ENCODE results near the gene CFAP299.

Gene CFAP299

DNA sequence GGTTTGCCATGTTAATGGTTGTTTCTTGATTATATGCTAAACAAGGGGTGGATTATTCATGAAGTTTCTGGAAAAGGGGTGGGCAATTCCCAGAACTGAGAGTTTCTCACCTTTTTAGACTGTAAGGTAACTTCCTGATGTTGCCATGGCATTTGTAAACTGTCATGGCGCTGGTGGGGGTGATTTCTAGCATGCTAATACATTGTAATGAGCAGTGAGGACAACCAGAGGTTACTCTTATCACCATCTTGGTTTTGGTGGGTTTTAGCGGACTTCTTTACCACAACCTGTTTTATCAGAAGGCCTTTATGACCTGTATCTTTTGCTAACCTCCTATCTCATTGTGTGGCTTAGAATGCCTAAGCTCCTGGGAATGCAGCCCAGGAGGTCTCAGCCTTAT is 81.5 kb downstream of the CFAP299 start:
- Histone ChIP-seq H4K5ac (ENCODE audit: low read length) (no peak overlapping the region), H3K79me2 (ENCODE audit: control insufficient read depth, insufficient read depth, low read length) (no peaks in the 10 kb centered on the region), H2AK5ac (ENCODE audit: low read length) (no peak overlapping the region), H2BK5ac (ENCODE audit: low read length) (no peak overlapping the region), H3K4me3 (ENCODE audit: low read length) (no peak overlapping the region), H2BK15ac (replicated peaks; ENCODE audit: low read depth) (no peak overlapping the region), H3K27me3 (ENCODE audit: insufficient read depth, low read length, poor library complexity) (no peaks in the 10 kb centered on the region), H3K4ac (ENCODE audit: low read depth, low read length) (no peak overlapping the region), H3K56ac (ENCODE audit: low read length) (no peak overlapping the region), H3K18ac (ENCODE audit: low read length) (no peak overlapping the region), H3K27ac (ENCODE audit: low read depth, low read length) (no peak overlapping the region), H3K23ac (ENCODE audit: low read length) (no peak overlapping the region), H3K4me1 (ENCODE audit: control insufficient read depth, low read depth, low read length) (no peaks in the 10 kb centered on the region), H3K4me2 (ENCODE audit: low read length) (no peak overlapping the region), H3K36me3 (ENCODE audit: control insufficient read depth, insufficient read depth, low read length) (no peaks in the 10 kb centered on the region), H4K8ac (ENCODE audit: low read depth, low read length) (no peak overlapping the region), H2BK120ac (ENCODE audit: low read depth, low read length) (no peak overlapping the region), H3K79me1 (ENCODE audit: low read length) (no peaks in the 10 kb centered on the region), H3K9ac (ENCODE audit: low read length) (no peak overlapping the region)
- no CpG with 5 or more reads among the region's 2 CpGs for WGBS (ENCODE audit: extremely low coverage, insufficient coverage, low lambda C conversion rate)
- peak; percentile 72 for DNase-seq

- H2BK15ac ChIP-seq (replicated peaks; ENCODE audit: low read depth): no peak overlapping the region
- no peak overlapping the region for H3K23ac ChIP-seq (ENCODE audit: low read length)
- no peaks in the 10 kb centered on the region for H3K79me2 ChIP-seq (ENCODE audit: control insufficient read depth, insufficient read depth, low read length)
- H3K18ac ChIP-seq (ENCODE audit: low read length): no peak overlapping the region
- H3K4ac ChIP-seq (ENCODE audit: low read depth, low read length): no peak overlapping the region
- H3K4me2 ChIP-seq (ENCODE audit: low read length): no peak overlapping the region
- H2BK120ac ChIP-seq (ENCODE audit: low read depth, low read length): no peak overlapping the region
- H2AK5ac ChIP-seq (ENCODE audit: low read length): no peak overlapping the region
- no peaks in the 10 kb centered on the region for H3K27me3 ChIP-seq (ENCODE audit: insufficient read depth, low read length, poor library complexity)
- H3K56ac ChIP-seq (ENCODE audit: low read length): no peak overlapping the region
- H3K36me3 ChIP-seq (ENCODE audit: control insufficient read depth, insufficient read depth, low read length): no peaks in the 10 kb centered on the region
- H2BK5ac ChIP-seq (ENCODE audit: low read length): no peak overlapping the region
- H3K79me1 ChIP-seq (ENCODE audit: low read length): no peaks in the 10 kb centered on the region
- DNase-seq: no peak
- H3K27ac ChIP-seq (ENCODE audit: low read depth, low read length): no peak overlapping the region
- H3K4me3 ChIP-seq (ENCODE audit: low read length): no peak overlapping the region
- no peak overlapping the region for H4K8ac ChIP-seq (ENCODE audit: low read depth, low read length)
- no peaks in the 10 kb centered on the region for H3K4me1 ChIP-seq (ENCODE audit: control insufficient read depth, low read depth, low read length)
- H4K5ac ChIP-seq (ENCODE audit: low read length): no peak overlapping the region
- no peak overlapping the region for H3K9ac ChIP-seq (ENCODE audit: low read length)
- no CpG with 5 or more reads among the region's 1 CpG for WGBS (ENCODE audit: extremely low coverage, insufficient coverage, low lambda C conversion rate)
Measured at GRCh38 chr4:80419946-80420345, 84.4 kb downstream of the CFAP299 start.

DNA sequence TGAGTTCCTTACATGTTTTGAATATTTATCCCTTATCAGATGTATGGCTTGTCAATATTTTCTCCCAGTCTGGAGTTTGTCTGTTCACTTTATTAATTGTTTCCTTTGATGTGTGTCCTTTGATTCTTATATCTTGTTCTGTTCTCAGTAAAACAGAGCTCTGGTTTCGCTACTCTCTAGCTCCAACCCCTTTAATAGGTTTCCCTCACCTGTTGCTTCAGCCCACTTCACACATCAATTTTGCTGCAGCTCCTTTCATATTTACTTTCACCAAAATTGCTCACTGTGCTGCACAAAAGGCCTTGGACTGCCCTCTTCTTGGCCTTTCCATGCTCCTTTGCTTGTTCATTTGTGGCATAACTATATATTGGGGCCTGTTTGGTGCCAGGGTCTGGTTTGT is 85.1 kb downstream of the CFAP299 start:
- Histone ChIP-seq H4K5ac (ENCODE audit: low read length) (no peak overlapping the region), H3K4me2 (ENCODE audit: low read length) (no peak overlapping the region), H3K18ac (ENCODE audit: low read length) (no peak overlapping the region), H3K4me3 (ENCODE audit: low read length) (no peak overlapping the region), H3K4ac (ENCODE audit: low read depth, low read length) (no peak overlapping the region), H3K4me1 (ENCODE audit: control insufficient read depth, low read depth, low read length) (no peaks in the 10 kb centered on the region), H3K27me3 (ENCODE audit: insufficient read depth, low read length, poor library complexity) (no peaks in the 10 kb centered on the region), H3K9ac (ENCODE audit: low read length) (no peak overlapping the region), H3K56ac (ENCODE audit: low read length) (no peak overlapping the region), H2BK120ac (ENCODE audit: low read depth, low read length) (no peak overlapping the region), H3K79me2 (ENCODE audit: control insufficient read depth, insufficient read depth, low read length) (no peaks in the 10 kb centered on the region), H3K27ac (ENCODE audit: low read depth, low read length) (no peak overlapping the region), H3K79me1 (ENCODE audit: low read length) (no peaks in the 10 kb centered on the region), H2BK15ac (replicated peaks; ENCODE audit: low read depth) (no peak overlapping the region), H3K36me3 (ENCODE audit: control insufficient read depth, insufficient read depth, low read length) (no peaks in the 10 kb centered on the region), H2BK5ac (ENCODE audit: low read length) (no peak overlapping the region), H3K23ac (ENCODE audit: low read length) (no peak overlapping the region), H4K8ac (ENCODE audit: low read depth, low read length) (no peak overlapping the region), H2AK5ac (ENCODE audit: low read length) (no peak overlapping the region)
- WGBS (ENCODE audit: extremely low coverage, insufficient coverage, low lambda C conversion rate): no CpG with 5 or more reads among the region's 1 CpG
- no peak for DNase-seq

DNA sequence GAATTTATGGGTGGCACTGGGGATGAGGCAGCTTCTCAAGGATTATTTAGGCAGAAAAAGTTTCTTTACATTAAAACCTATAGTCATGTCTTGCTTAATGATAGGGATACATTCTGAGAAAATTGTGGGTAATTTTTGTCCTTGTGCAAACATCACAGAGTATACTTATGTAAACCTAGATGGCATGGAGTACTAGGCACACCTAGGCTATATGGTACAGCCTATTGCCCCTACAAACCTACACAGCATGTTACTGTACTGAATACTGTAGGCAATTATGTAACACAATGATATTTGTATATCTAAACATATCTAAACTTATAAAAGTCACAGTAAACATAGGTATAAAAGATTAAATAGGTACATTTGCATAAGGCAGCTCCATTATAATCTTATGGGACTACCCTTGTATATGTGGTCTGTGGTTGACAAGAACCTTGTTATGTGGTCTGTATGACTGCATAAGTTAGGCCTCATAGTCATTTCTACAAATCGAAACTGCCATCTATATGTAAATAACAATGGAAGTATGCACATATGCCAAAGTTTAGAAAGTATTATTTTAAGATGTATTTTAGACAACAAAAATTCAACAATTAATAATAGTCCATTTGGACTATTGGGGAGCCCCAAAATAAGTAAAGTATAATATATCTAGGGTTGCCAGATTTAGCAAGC is 87.3 kb downstream of the CFAP299 start:
- no peak overlapping the region for H3K4ac ChIP-seq (ENCODE audit: low read depth, low read length)
- no peaks in the 10 kb centered on the region for H3K4me1 ChIP-seq (ENCODE audit: control insufficient read depth, low read depth, low read length)
- no peak overlapping the region for H2BK120ac ChIP-seq (ENCODE audit: low read depth, low read length)
- no peak overlapping the region for H2BK5ac ChIP-seq (ENCODE audit: low read length)
- H3K36me3 ChIP-seq (ENCODE audit: control insufficient read depth, insufficient read depth, low read length): no peaks in the 10 kb centered on the region
- no peak overlapping the region for H3K56ac ChIP-seq (ENCODE audit: low read length)
- H4K5ac ChIP-seq (ENCODE audit: low read length): no peak overlapping the region
- H2BK15ac ChIP-seq (replicated peaks; ENCODE audit: low read depth): no peak overlapping the region
- H3K18ac ChIP-seq (ENCODE audit: low read length): no peak overlapping the region
- no peak overlapping the region for H3K23ac ChIP-seq (ENCODE audit: low read length)
- no peak overlapping the region for H3K4me3 ChIP-seq (ENCODE audit: low read length)
- H2AK5ac ChIP-seq (ENCODE audit: low read length): no peak overlapping the region
- no peaks in the 10 kb centered on the region for H3K27me3 ChIP-seq (ENCODE audit: insufficient read depth, low read length, poor library complexity)
- no peak overlapping the region for H3K4me2 ChIP-seq (ENCODE audit: low read length)
- no CpG with 5 or more reads among the region's 1 CpG for WGBS (ENCODE audit: extremely low coverage, insufficient coverage, low lambda C conversion rate)
- no peak overlapping the region for H4K8ac ChIP-seq (ENCODE audit: low read depth, low read length)
- no peak for DNase-seq
- H3K79me1 ChIP-seq (ENCODE audit: low read length): no peaks in the 10 kb centered on the region
- H3K27ac ChIP-seq (ENCODE audit: low read depth, low read length): no peak overlapping the region
- no peak overlapping the region for H3K9ac ChIP-seq (ENCODE audit: low read length)
- H3K79me2 ChIP-seq (ENCODE audit: control insufficient read depth, insufficient read depth, low read length): no peaks in the 10 kb centered on the region

DNA sequence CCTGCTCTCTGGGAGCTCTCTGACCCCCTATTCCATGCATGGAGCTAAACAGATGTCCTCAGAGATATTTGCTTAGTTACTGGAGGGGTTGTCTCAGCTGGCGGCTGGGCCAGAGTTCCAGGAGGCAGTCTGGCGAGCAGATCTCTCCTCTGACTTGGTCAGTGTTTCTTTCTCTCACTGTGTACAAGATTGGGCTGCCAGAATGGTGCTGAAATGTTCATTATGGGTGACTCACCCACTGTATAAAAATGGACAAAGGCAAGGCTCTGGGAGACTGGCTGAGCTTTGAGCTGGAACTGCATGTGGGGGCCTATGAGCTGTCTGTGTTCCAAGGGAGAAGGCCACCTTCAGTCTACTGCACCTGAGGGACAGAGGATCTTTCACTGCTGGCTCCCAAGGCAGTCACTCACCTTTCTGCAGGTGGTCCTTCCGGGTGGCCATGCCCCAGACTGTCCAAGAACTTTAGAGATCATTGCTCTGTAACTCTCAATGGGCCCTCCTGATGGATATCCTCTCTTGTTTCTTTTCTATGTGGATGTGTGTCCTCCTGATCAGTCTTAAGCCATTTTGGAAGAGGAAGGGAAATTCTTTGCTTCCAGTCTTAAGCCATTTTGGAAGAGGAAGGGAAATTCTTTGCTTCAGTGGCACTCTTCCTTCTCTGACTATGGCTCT is 88.2 kb downstream of the CFAP299 start:
- no CpG with 5 or more reads among the region's 3 CpGs for WGBS (ENCODE audit: extremely low coverage, insufficient coverage, low lambda C conversion rate)
- no peak overlapping the region for H2AK5ac ChIP-seq (ENCODE audit: low read length)
- no peak overlapping the region for H3K4me2 ChIP-seq (ENCODE audit: low read length)
- no peak overlapping the region for H3K23ac ChIP-seq (ENCODE audit: low read length)
- H4K5ac ChIP-seq (ENCODE audit: low read length): no peak overlapping the region
- H2BK15ac ChIP-seq (replicated peaks; ENCODE audit: low read depth): no peak overlapping the region
- H3K4ac ChIP-seq (ENCODE audit: low read depth, low read length): no peak overlapping the region
- no peak for DNase-seq
- no peaks in the 10 kb centered on the region for H3K27me3 ChIP-seq (ENCODE audit: insufficient read depth, low read length, poor library complexity)
- no peaks in the 10 kb centered on the region for H3K79me2 ChIP-seq (ENCODE audit: control insufficient read depth, insufficient read depth, low read length)
- H3K9ac ChIP-seq (ENCODE audit: low read length): no peak overlapping the region
- H3K79me1 ChIP-seq (ENCODE audit: low read length): no peaks in the 10 kb centered on the region
- H3K36me3 ChIP-seq (ENCODE audit: control insufficient read depth, insufficient read depth, low read length): no peaks in the 10 kb centered on the region
- H3K27ac ChIP-seq (ENCODE audit: low read depth, low read length): no peak overlapping the region
- no peaks in the 10 kb centered on the region for H3K4me1 ChIP-seq (ENCODE audit: control insufficient read depth, low read depth, low read length)
- H2BK5ac ChIP-seq (ENCODE audit: low read length): no peak overlapping the region
- H3K4me3 ChIP-seq (ENCODE audit: low read length): no peak overlapping the region
- no peak overlapping the region for H3K18ac ChIP-seq (ENCODE audit: low read length)
- H2BK120ac ChIP-seq (ENCODE audit: low read depth, low read length): no peak overlapping the region
- no peak overlapping the region for H4K8ac ChIP-seq (ENCODE audit: low read depth, low read length)
- no peak overlapping the region for H3K56ac ChIP-seq (ENCODE audit: low read length)

GRCh38 chr4:80424225-80424581 is 88.7 kb downstream of the CFAP299 start:
- H4K8ac ChIP-seq (ENCODE audit: low read depth, low read length): no peak overlapping the region
- H2AK5ac ChIP-seq (ENCODE audit: low read length): no peak overlapping the region
- no peak overlapping the region for H2BK15ac ChIP-seq (replicated peaks; ENCODE audit: low read depth)
- H3K4ac ChIP-seq (ENCODE audit: low read depth, low read length): no peak overlapping the region
- H3K27me3 ChIP-seq (ENCODE audit: insufficient read depth, low read length, poor library complexity): no peaks in the 10 kb centered on the region
- no peak overlapping the region for H2BK5ac ChIP-seq (ENCODE audit: low read length)
- no peaks in the 10 kb centered on the region for H3K36me3 ChIP-seq (ENCODE audit: control insufficient read depth, insufficient read depth, low read length)
- H3K4me3 ChIP-seq (ENCODE audit: low read length): no peak overlapping the region
- H3K56ac ChIP-seq (ENCODE audit: low read length): no peak overlapping the region
- no peaks in the 10 kb centered on the region for H3K79me1 ChIP-seq (ENCODE audit: low read length)
- H3K4me1 ChIP-seq (ENCODE audit: control insufficient read depth, low read depth, low read length): no peaks in the 10 kb centered on the region
- H3K27ac ChIP-seq (ENCODE audit: low read depth, low read length): no peak overlapping the region
- H3K79me2 ChIP-seq (ENCODE audit: control insufficient read depth, insufficient read depth, low read length): no peaks in the 10 kb centered on the region
- DNase-seq: no peak
- H3K23ac ChIP-seq (ENCODE audit: low read length): no peak overlapping the region
- H3K4me2 ChIP-seq (ENCODE audit: low read length): no peak overlapping the region
- WGBS (ENCODE audit: extremely low coverage, insufficient coverage, low lambda C conversion rate): no CpG with 5 or more reads among the region's 2 CpGs
- no peak overlapping the region for H3K18ac ChIP-seq (ENCODE audit: low read length)
- H3K9ac ChIP-seq (ENCODE audit: low read length): no peak overlapping the region
- H4K5ac ChIP-seq (ENCODE audit: low read length): no peak overlapping the region
- H2BK120ac ChIP-seq (ENCODE audit: low read depth, low read length): no peak overlapping the region

All from mesendoderm (in vitro differentiated cells).